IPS DF 19.7 (cell line): ENCODE results near the gene CTXN1.
"Not testable (repeated sequence)": the region's sequence is repeated elsewhere in the genome, so short reads cannot be mapped to it uniquely, and the experiment has no call there.

Source experiments
- DNase-seq: peaks from one replicate; pipeline ENCODE4 v3.0.0-alpha.2; 2013; ENCODE audit warnings: low read depth, low spot score

Gene CTXN1

DNA sequence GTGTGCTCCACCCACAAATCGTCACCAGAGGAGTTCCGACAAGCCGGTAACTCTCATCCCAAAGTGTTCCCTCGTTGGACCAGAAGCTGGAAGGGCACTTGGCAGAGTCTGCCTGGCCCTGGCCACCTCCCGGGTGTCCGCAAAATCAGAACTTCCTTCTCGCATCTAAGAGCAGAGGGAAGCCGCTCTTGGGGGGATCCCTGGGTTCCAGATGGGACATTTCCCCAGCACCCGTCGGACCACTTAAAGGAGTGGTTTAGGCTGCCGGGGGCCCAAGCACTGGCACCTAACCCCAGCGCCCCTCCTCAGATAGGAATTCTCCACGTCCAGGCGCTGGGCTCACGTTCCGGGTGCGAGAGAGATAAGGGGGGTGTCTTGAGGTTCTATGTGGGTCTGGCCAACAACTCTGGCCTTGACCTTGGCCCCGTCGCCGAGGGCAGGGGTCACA lies 23.1 kb downstream of the CTXN1 start:
- no peak for DNase-seq

DNA sequence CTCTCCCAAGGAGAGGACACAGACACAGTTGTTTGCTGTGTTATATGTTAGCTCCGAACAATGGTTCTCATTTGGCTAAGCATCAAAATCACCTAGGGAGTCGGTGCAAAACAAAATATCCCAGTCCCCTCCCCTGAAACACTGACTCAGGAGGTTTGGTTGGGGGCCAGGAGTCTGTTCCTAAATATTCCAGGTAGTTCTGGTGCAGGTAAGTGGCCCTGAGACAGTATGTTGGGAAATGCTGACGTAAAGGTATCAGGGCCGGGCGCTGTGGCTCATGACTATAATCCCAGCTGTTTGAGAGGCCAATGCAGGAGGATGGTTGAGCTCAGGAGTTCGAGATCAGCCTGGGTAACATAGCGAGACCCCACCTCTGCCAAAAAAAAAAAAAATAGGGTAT lies 24.6 kb downstream of the CTXN1 start:
- DNase-seq = no peak

DNA sequence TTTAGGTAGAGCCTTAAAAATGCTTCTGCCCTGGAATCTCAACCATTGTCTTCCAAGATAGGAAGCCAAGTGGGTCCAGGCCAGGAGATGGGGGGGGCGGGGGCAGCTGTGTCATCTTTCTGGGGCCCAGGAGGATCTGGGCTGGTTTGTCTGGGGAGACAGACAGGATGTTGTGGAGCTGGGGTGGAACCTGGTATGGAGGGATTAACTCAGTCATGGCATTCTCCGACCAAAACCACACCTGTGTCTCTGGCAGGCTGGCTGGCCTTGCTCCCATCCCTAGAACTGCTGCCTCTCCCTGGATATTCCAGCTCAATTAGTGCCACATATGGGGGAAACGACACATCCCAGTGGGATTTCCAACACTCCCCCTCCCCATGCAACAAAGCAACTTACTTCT lies 25.0 kb downstream of the CTXN1 start:
- no peak for DNase-seq

DNA sequence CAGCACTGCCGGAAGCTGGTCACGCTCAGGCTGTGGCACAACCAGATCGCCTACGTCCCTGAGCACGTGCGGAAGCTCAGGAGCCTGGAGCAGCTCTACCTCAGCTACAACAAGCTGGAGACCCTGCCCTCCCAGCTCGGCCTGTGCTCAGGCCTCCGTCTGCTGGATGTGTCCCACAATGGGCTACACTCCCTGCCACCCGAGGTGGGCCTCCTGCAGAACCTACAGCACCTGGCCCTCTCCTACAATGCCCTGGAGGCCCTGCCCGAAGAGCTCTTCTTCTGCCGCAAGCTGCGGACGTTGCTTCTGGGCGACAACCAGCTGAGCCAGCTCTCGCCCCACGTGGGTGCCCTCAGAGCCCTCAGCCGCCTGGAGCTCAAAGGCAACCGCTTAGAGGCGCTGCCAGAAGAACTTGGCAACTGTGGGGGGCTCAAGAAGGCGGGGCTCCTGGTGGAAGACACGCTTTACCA lies 25.5 kb downstream of the CTXN1 start:
- no peak for DNase-seq

DNA sequence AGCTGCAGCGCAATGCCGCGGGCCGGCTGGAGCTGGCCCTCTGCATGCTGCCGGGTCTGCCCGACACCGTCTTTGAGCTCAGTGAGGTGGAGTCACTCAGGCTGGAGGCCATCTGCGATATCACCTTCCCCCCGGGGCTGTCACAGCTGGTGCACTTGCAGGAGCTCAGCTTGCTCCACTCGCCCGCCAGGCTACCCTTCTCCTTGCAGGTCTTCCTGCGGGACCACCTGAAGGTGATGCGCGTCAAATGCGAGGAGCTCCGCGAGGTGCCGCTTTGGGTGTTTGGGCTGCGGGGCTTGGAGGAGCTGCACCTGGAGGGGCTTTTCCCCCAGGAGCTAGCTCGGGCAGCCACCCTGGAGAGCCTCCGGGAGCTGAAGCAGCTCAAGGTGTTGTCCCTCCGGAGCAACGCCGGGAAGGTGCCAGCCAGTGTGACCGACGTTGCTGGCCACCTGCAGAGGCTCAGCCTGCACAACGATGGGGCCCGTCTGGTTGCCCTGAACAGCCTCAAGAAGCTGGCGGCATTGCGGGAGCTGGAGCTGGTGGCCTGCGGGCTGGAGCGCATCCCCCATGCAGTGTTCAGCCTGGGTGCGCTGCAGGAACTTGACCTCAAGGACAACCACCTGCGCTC lies 26.1 kb downstream of the CTXN1 start:
- DNase-seq = no peak

DNA sequence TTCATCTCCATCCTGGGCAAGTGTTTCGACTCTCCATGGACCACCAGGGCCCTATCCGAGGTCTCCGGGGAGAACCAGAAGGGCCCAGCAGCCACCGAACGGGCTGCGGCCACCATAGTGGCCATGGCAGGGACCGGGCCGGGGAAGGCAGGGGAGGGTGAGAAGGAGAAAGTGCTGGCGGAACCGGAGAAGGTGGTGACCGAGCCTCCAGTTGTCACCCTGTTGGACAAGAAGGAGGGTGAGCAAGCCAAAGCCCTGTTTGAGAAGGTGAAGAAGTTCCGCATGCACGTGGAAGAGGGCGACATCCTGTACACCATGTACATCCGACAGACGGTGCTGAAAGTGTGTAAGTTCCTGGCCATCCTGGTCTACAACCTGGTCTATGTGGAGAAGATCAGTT lies 27.0 kb downstream of the CTXN1 start:
- DNase-seq = no peak

DNA sequence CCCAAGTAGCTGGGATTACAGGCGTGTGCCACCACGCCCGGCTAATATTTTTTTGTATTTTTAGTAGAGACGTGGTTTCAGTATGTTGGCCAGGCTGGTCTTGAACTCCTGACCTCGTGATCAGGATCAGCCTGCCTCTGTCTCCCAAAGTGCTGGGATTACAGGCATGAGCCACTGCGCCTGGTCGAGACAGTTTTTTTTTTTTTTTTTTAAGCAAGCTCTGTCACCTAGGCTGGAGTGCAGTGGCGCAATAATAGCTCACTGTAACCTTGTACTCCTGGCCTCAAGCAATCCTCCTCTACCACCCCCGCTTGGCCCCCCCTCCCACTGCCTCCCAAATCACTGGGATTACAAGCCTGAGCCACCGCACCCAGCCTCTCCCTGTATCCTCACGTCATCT lies 28.6 kb downstream of the CTXN1 start:
- no peak for DNase-seq

DNA sequence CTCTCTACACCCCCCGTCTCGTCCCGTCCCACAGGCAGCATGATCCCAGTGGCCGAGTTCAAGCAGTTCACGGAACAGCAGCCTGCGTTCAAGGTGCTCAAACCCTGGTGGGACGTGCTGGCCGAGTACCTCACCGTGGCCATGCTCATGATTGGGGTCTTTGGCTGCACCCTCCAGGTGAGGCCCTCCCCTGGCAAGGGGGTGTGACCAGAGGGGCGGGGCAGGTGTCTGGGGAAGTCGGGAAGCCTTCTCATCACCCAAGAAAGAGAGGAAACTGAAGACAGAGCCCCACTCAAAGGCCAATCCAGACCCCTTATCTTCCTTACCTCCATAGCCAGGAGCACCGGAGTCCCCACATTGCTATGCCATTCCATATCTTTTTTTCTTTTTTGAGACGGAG lies 30.4 kb downstream of the CTXN1 start:
- no peak for DNase-seq

DNA sequence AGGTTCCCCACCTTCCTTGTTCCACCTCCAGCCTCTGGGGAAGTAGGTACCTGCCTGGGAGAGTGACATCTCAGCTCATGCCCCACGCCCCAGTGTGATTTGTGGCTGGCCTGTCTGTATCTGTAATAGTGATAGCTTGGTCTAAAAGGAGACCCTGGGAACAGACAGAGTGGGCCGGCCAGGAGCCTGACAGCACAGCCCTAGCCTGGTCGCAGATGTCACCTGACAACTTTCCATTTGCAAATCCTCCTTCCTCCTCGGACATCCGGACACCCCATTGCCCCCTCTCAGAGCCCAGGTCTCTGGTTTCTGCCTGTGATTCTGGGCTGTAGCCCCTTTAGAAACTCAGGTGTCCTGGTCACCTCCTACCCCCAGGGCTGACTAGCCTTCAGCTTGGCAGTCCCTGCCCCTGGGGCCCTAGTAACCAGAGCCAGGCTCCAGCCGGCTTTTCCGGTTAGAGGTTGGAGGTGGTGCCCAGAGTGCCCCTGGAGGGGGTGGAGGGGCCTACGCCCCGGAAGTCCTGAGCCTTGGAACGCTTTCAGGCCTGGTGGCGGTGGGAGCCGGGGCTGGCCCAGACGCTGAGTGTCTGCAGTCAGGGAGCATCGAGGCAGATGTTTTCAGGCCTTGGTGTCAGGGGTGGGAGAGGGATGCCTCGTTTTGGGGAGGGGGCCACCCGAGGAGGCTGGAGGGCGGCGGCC lies 31.2 kb downstream of the CTXN1 start:
- no peak for DNase-seq

DNA sequence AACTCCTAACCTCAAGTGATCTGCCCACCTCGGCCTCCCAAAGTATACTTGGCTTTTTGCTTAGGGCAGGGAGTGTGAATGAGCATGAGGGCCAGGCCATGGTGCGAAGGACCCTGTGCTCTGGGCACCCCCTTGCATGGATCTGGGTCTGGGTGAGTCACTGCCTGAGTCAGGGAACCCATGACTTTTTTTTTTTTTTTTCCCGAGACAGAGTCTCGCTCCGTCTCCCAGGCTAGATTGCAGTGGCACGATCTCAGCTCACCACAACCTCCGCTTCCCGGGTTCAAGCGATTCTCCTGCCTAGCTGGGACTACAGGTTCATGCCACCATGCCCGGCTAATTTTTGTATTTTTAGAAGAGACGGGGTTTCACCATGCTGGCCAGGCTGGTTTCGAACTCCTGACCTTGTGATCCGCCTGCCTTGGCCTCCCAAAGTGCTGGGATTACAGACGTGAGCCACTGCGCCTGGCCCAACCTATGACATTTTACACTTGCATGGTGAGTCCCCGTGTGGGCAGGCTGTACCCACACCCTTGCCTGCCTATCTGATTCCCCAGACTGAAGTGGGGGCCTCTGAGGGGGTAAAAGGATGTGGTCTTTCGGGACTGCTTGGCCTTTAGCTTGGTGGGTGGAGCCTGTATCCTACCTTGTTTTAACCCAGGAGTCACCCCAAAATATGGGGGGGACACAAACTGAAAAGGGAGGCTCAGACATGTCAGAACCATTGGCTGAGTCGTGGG lies 32.4 kb downstream of the CTXN1 start:
- DNase-seq = not testable (repeated sequence)

DNA sequence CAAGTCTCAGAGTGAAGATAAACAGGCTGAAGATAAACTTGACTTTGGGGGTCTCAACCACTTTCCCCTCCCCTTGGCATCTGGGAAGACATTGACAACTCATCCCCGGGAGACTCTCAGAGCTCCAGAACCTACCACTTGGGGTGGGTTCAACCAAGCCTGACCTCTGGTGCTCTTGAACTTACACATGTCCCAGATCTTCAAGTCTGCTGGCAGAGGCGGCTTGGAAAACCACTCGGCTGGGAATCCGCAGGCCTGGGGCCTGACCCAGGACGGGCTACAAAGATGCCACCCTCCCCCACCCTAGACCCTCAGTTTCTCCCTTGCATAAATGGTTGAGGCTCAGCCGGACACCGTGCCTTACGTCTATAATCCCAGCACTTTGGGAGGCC lies 37.1 kb downstream of the CTXN1 start:
- DNase-seq = no peak

DNA sequence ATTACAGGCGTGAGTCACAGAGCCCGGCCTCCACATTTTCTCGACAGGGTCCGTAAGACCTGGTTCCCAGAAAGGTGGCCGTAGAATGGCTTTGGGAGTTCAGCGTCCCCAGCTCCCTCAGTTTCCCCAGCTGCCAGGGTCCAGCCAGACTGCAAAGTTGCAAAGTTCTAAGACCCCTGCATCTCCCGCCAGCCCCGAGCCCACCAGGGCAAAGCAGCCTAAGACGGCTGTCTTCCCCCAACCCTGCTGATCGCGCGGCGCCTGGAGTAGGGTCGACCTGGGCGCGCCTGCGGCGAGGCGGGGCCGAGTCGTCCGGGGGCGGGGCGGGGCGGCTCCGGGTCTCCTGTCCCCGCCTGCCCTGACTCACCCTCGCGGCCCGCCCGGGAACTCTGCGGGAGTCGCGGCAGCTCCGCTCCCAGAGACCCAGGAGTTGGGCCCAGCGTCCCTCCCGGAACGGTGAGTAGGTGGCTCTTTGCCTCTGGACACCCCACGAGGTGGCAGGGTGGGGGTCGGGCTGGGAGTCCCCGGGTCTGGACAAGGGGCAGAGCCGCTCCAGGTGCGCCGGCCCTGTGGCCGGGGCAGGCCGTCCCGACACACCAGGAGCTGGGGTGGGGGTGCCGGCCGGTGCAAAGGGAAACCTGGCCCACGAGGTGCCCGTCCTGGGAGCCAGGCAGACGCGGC lies 37.6 kb downstream of the CTXN1 start, which contains the start of gene LRRC8E:
LRRC8E (plus strand) TSS at position 366 of the 681 bp plus-strand sequence. CDS start 7,094 bp downstream, outside the sequence.
- no peak for DNase-seq

DNA sequence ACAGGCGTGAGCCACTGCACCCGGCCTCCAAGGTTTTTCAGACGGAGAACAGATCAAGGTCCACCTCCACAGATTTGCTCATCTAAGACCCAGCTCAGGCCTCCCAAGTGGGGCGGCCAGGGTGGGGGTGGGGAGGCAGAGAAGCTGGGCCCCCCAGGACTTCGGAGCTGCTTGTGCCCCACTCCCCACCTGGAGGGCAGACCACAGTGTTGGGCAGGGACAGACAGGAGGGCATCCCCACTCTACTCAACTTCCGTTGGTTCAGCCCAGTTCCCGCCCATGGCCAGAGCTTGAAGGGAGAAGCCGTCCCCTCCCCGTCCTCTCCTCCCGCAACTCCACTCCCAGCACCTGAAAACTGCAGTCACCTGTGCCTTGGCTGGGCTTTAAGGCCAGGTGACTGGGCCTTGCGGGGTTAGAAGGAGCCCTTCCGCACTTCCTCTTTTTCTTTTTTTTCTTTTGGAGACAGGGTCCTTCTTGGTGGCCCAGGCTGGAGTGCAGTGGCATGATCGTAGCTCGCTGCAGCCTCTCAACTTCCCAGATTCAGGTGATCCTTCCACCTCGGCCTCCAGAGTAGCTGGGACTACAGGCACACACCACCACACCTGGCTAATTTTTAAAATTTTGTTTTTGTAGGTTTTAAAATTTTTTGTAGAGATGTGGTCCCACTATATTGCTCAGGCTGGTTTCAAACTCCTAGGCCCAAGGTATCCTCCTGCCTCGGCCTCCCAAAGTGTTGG lies 38.4 kb downstream of the CTXN1 start:
- no peak for DNase-seq

DNA sequence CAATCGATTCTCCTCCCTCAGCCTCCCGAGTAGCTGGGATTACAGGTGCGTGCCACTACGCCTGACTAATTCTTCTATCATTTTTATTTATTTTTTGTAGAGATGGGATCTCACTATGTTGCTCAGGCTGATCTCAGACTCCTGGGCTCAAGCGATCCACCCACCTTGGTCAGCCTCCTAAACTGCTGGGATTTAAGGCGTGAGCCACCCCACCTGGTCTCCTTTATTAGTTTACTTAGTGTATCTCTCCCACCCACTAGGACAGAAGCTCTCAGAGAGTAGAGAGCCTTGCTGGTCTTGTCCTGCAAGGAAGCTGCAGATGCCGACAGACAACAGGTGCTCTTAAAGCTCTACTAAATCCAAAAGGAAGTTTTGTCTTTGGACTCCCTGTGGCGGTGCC lies 40.1 kb downstream of the CTXN1 start:
- no peak for DNase-seq

DNA sequence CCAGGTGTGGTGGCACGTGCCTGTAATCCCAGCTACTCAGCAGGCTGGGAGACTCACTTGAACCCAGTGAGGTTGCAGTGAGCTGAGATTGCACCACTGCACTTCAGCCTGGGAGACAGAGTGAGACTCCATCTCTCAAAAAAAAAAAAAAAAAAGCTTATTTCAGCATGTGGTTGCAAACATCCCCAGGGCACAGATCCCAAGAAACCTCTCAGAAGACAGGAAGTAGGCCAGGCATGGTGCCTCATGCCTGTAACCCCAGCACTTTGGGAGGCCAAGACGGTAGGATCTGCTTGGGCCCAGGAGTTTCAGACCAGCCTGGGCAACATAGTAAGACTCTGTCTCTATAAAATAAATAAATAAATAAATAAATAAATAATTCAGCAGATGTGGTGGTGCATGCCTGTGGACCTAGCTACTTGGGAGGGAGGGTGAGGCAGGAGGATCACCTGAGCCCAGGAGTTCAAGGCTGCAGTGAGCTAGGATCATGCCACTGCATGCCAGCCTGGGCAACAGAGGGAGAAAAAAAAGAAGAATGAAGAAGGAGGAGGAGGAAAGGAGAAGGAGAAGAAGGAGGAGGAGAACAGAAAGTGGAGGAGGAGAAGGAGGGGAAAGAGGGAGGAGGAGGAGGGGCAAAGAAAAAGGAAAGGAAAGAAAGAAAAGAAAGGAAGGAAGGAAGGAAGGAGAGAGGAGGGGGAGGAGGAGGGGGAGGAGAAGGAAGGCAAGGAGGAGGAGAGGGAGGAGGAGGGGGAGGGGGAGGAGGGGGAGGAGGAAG lies 42.0 kb downstream of the CTXN1 start:
- no peak for DNase-seq

DNA sequence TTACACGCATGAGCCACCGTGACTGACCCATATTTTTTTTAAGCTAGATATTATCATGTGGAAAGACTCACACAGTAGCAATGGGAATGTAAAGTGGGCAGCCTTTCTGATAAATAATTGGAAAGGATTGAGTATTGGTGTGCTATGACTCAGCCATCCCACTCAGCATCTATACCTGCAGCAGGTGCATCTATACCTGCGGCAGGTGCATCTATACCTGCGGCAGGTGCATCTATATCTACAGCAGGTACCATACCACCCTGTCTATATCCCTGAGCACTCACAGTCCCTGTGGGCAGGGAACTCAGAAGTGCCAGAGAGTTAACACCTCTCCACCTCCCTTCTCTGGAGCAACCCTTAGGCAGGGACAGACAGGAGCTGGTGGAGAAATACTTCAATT lies 42.8 kb downstream of the CTXN1 start:
- DNase-seq = no peak

DNA sequence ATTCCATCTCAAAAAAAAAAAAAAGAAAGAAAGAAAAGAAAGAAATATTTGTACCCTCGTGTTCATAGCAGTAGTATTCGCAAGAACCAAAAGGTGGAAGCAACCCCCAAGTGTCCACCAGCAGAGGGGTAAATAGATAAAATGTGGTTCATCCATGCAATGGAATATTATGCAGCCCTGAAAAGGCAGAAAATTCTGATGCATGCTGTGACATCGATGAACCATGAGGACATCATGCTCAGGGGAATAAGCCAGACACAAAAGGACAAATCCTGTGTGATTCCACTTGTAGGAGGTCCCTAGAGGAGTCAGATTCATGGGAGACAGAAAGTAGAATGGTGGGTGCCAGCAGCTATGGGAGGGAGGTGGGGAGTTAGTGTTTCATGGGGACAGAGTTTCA lies 44.0 kb downstream of the CTXN1 start:
- DNase-seq = no peak

DNA sequence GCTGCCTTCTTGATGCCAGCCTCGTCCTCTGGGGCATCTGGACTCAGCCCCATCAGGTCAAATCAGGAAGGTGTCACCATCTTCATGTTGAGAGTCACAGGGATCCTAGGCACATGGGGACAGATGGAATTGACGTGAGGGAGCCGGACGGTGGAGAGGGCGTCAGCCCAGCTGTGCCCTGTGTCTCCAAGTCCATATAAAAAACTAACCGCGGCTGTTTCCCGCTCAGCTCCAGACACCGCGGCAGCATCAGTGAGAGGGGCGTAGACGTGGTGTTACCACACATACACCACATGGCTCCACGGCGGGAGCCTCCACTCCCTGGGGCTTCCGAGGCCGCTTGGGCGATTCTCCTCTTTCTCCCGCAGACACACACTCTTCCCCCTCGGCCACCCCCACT lies 46.1 kb downstream of the CTXN1 start:
- DNase-seq = no peak

DNA sequence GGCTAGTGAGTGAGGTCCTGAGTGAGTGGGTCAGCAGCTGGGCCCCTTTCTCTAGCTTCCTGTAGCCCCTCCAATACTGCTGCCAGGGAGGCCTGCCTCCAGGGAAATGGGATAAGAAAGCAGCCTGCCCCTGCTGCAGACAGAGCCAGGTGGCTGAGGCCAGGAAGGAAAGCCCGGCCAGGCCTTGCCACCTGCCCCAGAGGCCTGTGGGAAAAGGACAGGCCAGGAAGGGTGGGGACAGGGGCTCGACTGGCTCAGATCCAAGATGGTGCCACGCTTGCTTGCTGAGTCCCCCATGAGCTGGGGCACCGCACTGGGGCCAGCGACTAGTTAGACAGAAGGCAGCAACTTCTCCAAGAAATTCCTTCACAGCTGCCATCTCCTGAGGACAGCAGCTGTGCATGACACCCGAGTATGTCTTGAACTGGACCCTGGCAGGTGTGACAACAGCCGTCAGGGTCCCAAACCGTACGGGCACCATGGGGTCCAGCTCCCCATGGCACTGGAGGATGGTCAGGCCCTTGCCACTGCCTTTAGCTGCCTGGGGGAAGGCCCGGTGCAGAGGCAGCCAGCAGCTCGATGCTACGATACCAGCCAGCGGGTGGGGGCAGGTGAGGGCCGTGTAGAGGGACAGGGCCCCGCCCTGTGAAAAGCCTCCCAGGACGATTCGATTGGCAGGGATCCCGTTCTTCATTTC lies 46.7 kb downstream of the CTXN1 start:
- DNase-seq = no peak

DNA sequence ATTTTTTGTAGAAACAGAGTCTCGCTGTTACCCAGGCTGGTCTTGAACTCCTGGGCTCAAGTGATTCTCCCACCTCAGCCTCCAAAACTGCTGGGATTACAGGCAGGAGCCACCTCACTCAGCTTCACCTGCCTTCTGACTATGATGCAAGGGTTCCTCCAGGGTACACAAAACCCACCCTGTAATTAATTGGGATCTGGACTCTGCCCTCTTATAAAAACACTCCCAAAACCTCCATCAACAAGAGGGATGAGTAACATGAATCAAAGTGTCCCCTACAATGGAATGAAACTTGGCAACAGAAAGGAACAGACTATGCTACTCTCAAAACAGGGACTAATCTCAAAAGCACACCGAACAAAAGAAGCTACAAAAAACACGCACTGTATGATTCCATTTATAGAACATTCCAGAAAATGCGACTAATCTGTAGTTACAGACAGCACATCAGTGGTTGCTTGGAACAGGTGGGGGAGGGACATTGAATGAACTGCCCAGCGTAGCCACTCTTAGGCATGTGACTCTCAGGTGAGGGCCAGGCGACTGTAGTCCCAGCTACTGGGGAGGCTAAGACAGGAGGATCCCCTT lies 48.6 kb downstream of the CTXN1 start:
- no peak for DNase-seq
